HL-60 (cell line): ENCODE measurements around the gene RTN4RL1.

Experiments
- GABPA ChIP-seq: IDR thresholded peaks from 2 replicates; pipeline ENCODE4 v1.6.1; 2012; ENCODE audit warnings: low read depth
- TF ChIP-seq, protein P1 (sequence below): IDR thresholded peaks from one replicate; pipeline ENCODE4 v1.5.1; 2011; ENCODE audit warnings: low read length, control low read depth, inconsistent platforms; ENCODE audit not compliant: insufficient read depth

DNA sequence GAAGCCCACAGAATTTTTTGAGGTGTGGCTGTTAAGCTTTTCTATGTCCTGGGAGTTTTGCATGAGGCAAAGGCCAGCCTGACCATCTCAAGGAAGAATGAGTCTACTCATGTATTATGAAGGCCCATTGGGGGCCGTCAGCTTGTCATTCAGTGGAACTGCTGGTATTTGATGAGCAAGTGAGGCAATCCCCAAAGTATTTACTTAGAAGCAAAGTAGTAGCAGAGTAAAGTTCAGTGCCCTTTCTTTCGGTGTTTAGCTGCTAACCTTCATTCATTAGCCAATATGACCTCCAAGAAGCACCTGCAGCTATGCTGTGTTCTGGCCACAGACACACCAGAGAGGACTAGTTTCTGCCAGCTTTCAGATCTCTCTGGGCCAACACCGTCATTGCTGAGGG lies 115.1 kb downstream of the RTN4RL1 start:
- TF ChIP-seq, protein P1, sequence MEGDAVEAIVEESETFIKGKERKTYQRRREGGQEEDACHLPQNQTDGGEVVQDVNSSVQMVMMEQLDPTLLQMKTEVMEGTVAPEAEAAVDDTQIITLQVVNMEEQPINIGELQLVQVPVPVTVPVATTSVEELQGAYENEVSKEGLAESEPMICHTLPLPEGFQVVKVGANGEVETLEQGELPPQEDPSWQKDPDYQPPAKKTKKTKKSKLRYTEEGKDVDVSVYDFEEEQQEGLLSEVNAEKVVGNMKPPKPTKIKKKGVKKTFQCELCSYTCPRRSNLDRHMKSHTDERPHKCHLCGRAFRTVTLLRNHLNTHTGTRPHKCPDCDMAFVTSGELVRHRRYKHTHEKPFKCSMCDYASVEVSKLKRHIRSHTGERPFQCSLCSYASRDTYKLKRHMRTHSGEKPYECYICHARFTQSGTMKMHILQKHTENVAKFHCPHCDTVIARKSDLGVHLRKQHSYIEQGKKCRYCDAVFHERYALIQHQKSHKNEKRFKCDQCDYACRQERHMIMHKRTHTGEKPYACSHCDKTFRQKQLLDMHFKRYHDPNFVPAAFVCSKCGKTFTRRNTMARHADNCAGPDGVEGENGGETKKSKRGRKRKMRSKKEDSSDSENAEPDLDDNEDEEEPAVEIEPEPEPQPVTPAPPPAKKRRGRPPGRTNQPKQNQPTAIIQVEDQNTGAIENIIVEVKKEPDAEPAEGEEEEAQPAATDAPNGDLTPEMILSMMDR, result no peak
- no peak for TF ChIP-seq GABPA
